ENCODE data around the gene PRXL2A.

The PRXL2A gene

DNA sequence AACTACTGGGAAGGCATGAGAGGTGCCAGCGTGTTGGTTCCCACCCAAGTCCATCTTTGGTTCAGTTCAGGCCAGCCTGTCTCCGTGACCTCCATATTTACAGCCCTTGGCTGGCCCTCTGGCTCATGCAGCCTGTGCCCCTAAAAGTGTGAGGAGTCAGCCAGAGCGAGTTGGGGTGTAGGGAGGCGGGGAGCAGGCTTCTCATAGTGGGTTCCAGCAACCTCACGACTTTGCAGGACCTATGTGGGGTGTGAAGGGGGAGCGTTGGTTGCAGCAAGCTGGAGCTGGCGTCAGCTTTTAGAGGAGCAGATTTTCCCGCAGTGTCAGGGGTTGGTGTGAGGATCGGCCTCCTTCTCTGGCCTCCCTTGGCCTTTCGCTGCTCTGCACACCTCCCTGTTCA is 55.5 kb downstream of the PRXL2A start:
- DNase-seq (ENCODE audit: extremely low read depth, low read depth): no peak
- TF ChIP-seq, protein P1, sequence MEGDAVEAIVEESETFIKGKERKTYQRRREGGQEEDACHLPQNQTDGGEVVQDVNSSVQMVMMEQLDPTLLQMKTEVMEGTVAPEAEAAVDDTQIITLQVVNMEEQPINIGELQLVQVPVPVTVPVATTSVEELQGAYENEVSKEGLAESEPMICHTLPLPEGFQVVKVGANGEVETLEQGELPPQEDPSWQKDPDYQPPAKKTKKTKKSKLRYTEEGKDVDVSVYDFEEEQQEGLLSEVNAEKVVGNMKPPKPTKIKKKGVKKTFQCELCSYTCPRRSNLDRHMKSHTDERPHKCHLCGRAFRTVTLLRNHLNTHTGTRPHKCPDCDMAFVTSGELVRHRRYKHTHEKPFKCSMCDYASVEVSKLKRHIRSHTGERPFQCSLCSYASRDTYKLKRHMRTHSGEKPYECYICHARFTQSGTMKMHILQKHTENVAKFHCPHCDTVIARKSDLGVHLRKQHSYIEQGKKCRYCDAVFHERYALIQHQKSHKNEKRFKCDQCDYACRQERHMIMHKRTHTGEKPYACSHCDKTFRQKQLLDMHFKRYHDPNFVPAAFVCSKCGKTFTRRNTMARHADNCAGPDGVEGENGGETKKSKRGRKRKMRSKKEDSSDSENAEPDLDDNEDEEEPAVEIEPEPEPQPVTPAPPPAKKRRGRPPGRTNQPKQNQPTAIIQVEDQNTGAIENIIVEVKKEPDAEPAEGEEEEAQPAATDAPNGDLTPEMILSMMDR (IDR thresholded peaks at IDR 0.05; ENCODE audit: low read depth, low read length): no peak

DNA sequence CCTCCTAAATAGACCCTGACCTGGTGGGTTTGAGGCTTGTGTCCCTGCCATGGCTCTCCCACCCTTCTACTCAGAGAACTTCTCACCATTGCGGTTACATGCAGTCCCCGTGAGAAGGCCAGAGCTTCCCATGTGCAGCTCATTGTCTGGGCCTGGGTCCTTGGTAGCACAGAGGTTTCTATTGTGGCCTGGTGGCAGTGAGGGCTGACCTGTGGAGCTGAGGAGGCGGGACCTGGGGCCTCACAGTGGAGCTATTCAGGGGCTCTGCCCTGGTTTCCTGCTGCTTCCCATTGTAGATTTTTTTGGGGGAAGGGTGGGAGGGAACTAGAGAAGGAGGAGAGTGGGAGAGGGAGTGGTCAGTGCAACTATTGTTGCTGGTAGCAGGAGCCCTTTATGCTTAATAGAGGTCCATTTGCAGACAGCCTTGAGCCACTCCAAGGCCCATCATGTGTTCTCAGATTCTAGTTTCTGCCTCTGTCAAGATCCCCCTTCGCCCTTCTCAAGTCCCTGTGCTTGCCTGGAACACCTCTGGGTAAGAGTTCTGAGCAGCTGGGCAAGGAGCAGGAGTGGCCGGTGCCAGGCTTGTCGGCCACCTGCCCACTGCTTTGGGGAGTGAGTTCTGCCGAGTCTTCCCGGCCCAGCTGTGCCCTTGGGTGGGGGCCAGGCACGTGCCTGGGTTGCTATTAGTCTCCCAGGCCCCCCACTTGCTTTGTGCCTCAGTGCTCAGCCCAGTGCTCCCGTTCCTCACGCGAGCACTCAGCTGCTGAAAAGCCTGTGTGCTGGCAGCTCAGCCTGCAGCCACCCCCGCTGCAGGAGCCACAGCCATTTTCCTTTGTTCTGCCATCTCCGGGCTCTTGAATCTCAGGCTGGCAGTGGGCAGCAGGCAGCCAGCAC is 56.5 kb downstream of the PRXL2A start:
- DNase-seq (ENCODE audit: extremely low read depth, low read depth): no peak
- TF ChIP-seq, protein P1 (IDR thresholded peaks at IDR 0.05; ENCODE audit: low read depth, low read length): no peak

DNA sequence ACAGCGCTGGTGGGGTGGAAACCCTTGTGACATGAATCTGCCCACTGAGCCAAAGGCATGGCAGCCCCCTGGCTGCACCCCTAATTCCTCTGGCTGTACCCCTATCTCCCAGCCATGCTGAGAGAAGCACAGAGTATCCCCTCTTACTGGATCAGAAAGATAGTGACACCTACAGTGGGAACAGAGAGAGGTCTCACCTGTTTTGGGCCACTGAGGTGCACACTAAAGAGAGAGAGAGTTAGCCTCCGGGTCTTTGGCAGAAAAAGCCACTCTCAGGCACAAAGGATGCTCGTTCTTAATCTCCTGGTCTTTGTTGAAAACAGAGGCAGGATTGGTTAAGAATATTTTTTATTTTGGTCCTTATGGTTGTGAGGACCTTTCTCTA is 57.1 kb downstream of the PRXL2A start:
- TF ChIP-seq, protein P1 (IDR thresholded peaks at IDR 0.05; ENCODE audit: low read depth, low read length): no peak
- no peak for DNase-seq (ENCODE audit: extremely low read depth, low read depth)

DNA sequence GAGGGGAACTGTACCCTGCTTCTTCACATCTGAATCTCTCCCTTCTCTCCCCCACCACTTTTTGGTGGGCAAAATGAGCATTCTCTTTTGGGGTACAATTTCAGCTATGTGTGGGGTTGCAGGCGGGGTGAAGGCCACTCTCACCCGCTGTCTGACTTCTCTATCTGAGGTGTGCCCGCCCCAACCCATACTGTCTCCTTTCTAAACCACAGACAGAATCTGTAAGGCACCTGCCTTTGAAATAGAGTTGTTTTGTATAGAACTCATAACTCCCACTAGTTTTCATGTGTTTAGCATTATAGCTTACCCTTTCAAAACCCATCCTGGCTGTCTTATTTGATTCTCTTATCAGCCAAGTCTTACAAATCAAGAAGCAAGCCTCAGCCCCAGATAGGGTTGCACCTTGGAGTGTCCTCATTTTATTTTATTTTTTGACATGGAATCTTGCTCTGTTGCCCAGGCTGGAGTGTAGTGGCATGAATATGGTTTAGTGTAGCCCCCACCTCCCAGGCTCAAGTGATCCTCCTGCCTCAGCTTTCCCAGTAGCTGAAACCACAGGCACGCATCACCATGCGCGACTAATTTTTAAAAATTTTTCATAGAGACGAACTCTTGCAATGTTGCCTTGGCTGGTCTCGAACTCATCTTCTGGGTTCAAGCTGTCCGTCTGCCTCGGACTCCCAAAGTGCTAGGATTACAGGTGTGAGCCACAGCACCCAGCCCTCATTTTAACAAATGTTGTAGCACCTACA is 57.7 kb downstream of the PRXL2A start:
- TF ChIP-seq, protein P1 (IDR thresholded peaks at IDR 0.05; ENCODE audit: low read depth, low read length): no peak
- DNase-seq (ENCODE audit: extremely low read depth, low read depth): no peak

DNA sequence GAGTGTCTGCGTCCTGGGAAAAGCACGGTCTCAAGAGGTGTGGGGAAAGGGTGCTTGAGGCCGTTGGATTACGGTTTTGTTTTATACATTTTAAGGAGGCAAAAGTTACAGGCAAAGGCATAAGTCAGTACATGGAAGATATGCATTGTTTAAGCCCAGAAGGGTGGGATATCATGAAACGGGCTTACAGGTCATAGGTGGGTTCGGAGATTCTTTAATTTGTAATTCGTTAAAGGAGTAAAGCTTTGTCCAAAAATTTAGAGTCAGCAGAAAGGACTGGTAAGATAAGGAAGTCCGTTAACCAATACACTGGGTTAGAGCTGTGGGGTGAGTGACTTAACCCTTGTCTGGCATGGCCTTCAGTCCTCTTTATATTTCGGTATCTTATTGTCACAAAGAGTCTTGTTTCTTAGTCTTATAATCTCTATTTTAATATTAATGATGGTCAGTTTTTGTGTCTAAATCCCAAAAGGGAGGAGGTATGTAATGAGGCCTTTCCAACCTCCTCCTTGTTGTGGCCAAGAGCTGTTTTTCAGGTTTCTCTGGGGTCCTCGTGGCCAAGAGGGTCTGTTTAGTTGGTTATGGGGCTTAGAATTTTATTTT is 58.5 kb downstream of the PRXL2A start:
- TF ChIP-seq, protein P1 (IDR thresholded peaks at IDR 0.05; ENCODE audit: low read depth, low read length): no peak
- DNase-seq (ENCODE audit: extremely low read depth, low read depth): no peak

DNA sequence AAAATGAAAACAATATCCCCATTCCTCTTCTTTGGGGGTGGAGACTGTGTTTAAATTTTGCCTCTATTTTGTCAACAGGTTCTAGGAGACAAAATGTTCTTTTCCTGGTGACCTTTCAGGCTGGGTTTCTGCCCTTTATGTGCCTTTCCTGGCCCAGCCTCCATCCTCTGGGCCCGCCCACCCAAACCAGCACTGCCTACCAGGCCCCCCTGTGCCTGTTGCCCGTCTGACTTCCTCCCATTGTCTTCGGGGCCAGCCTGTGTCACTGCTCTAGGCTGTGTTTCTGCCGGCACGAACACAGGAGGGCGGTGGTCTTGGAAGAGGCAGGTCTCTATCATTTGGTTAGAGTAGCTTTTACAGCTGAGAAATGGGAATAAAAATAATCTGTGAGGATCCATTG is 59.7 kb downstream of the PRXL2A start:
- TF ChIP-seq, protein P1 (IDR thresholded peaks at IDR 0.05; ENCODE audit: low read depth, low read length): no peak

More for the DNA sequence above, 59.7 kb downstream of the PRXL2A start:
- no peak for DNase-seq (ENCODE audit: extremely low read depth, low read depth)
